Thoracic aorta (tissue), 2 donors: Measurements from ENCODE around the gene DLGAP4. TPM values are rescaled to one million over a fixed set of nuclear protein-coding genes. Genes with fewer than 3 reads are reported as not detected.
A peak's percentile ranks its signal among the peaks of the same experiment; 100 is the strongest.

Experiments
- ATAC-seq: fragments of 150-250 bp; one replicate; pipeline ENCODE4 v1.8.0; 2017; ENCODE audit warnings: low read depth; ENCODE audit not compliant: insufficient number of reproducible peaks, low FRiP score
- DNase-seq: peaks from one replicate; pipeline ENCODE4 v3.0.0-alpha.2; 2020; ENCODE audit warnings: low spot score
- H3K27ac ChIP-seq, 2 donors: fragments of 200-600 bp; sonication (generic); 1 replicate in 1 of 2; 2 replicates in 1 of 2; pipeline ENCODE4 v1.5.1; 2016; ENCODE audit warnings: mild to moderate bottlenecking in 2 of 2, moderate library complexity in 2 of 2
- H3K27me3 ChIP-seq: fragments of 200-600 bp; sonication (generic); replicated peaks from 2 replicates; pipeline ENCODE4 v1.6.0; 2016; ENCODE audit warnings: mild to moderate bottlenecking; ENCODE audit not compliant: insufficient read depth
- H3K36me3 ChIP-seq: fragments of 200-600 bp; sonication (generic); one replicate; pipeline ENCODE4 v1.5.1; 2016
- H3K4me1 ChIP-seq, 2 donors: fragments of 200-600 bp; sonication (generic); 1 replicate in 1 of 2; 2 replicates in 1 of 2; pipeline versions ENCODE4 v1.5.1 to v1.6.0; 2016; ENCODE audit warnings: low read depth in 2 of 2, mild to moderate bottlenecking in 1 of 2; ENCODE audit not compliant: control insufficient read depth in 1 of 2
- H3K4me3 ChIP-seq: fragments of 200-600 bp; sonication (generic); 2 replicates; pipeline ENCODE4 v1.5.1; 2016; ENCODE audit warnings: mild to moderate bottlenecking
- H3K9me3 ChIP-seq: fragments of 200-600 bp; sonication (generic); 2 replicates; pipeline ENCODE4 v1.5.1; 2016
- total RNA-seq, 2 donors: library from RNA; depleted of rRNA; stranded (reverse); fragments of >200 nt; gene quantifications; one replicate each; pipeline versions ENCODE4 v1.1.0 to v1.2.3, GENCODE V29; 2016
- TF ChIP-seq, protein P1 (sequence below): fragments of 200-600 bp; sonication (generic); IDR thresholded peaks from one replicate; pipeline ENCODE4 v1.5.1; 2019; ENCODE audit warnings: antibody characterized with exemption

The DLGAP4 gene
- total RNA-seq, 2 donors from 2014 or later, result 66.2 to 105 TPM

DNA sequence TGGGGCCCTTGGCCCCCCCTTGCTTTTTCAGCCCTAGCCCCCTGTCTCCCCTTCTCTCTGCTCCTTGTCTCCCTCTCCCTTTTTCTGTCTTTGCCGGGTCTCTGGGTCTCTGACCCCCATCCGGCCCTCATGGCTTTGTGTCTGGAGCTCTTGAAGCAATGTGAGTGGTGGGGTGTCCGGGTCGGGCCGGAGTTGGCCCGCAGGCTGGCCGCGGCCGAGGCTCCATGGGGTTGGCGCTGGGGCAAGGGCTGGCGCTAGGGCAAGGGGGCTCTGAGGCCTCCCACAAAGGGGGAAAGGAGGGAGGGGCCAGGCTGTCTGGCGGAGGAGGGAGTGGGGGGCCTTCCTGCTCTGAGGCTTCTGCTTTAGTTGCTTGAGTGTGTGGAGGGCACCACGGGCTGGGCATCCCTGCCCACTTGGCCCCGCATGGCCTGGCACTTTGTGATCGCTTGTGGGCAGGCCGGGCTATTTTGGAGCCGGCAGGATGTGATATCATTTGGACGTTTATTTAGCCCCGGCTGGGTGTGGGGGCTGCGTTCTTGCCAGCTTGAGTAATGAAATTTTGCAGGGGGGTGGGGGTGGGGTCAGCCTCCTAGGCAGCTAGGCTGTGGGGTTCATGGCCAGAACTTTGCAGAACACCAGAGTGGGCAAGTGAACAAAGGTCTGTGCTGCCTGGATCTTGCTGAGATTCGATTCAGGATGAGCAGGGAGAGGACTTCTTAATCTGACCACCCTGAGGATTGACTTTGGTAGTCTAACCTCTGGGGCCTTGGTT lies 156.5 kb downstream of the DLGAP4 start:
- TF ChIP-seq, protein P1, sequence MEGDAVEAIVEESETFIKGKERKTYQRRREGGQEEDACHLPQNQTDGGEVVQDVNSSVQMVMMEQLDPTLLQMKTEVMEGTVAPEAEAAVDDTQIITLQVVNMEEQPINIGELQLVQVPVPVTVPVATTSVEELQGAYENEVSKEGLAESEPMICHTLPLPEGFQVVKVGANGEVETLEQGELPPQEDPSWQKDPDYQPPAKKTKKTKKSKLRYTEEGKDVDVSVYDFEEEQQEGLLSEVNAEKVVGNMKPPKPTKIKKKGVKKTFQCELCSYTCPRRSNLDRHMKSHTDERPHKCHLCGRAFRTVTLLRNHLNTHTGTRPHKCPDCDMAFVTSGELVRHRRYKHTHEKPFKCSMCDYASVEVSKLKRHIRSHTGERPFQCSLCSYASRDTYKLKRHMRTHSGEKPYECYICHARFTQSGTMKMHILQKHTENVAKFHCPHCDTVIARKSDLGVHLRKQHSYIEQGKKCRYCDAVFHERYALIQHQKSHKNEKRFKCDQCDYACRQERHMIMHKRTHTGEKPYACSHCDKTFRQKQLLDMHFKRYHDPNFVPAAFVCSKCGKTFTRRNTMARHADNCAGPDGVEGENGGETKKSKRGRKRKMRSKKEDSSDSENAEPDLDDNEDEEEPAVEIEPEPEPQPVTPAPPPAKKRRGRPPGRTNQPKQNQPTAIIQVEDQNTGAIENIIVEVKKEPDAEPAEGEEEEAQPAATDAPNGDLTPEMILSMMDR, result no peak
- peak overlapping the region; percentile 97 to 100 for H3K27ac ChIP-seq
- DNase-seq (no peak), ATAC-seq (peak; percentile 34)
- no peaks in the 10 kb centered on the region for H3K27me3 ChIP-seq
- H3K4me3 ChIP-seq, result peak overlapping the region; percentile 83
- no peaks in the 10 kb centered on the region for H3K36me3 ChIP-seq
- peaks cover 45 to 54% of the 10 kb centered on the region in 2 donors for H3K4me1 ChIP-seq
- no peaks in the 10 kb centered on the region for H3K9me3 ChIP-seq

DNA sequence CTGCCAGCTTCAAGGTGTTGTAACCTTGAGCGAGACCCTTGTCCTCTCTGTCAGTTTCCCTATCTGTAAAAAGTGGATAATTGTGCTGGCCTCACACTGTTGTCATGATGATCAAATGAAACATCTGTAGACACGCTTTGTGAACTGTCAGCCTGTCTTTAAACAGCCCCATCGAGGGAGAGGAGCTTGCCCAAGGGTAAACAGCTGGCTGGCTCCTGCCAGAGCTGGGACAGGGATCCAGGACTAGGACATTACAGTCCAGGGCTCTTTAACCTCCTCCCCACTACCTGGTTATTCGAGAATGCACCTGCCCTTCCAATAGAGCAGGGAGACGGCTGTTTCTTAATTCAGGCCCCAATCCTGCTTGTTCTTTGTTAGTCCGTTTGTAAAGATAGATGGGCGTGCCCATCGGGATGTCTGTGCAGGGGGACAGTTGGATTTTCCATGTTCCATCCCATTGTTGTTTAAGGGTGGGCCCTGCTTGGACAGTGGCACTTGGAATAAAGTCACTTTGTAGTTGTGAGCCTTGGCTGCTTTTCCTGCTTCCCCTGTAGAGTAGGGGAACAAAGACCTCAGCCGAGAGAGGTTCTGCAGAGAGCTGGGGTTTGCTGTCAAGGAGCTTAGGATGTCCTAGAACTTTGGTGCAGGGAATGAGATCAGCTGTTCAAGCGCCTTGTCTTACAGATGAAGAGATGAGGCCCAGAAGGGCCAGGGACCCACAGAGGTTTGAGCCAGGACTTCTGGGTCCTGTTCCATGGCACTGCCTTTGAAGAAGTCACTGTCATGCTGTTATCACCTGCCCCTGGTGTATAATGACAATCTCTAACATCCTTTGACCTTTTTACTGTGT lies 157.3 kb downstream of the DLGAP4 start:
- Histone ChIP-seq H3K36me3 (no peaks in the 10 kb centered on the region), H3K4me3 (peak overlapping the region; percentile 83), H3K27ac (peak overlapping the region; percentile 97 to 100), H3K4me1 (peaks cover 50 to 62% of the 10 kb centered on the region in 2 donors), H3K9me3 (no peaks in the 10 kb centered on the region), H3K27me3 (no peaks in the 10 kb centered on the region)
- ATAC-seq (no peak), DNase-seq (no peak)
- TF ChIP-seq, protein P1, result no peak

DNA sequence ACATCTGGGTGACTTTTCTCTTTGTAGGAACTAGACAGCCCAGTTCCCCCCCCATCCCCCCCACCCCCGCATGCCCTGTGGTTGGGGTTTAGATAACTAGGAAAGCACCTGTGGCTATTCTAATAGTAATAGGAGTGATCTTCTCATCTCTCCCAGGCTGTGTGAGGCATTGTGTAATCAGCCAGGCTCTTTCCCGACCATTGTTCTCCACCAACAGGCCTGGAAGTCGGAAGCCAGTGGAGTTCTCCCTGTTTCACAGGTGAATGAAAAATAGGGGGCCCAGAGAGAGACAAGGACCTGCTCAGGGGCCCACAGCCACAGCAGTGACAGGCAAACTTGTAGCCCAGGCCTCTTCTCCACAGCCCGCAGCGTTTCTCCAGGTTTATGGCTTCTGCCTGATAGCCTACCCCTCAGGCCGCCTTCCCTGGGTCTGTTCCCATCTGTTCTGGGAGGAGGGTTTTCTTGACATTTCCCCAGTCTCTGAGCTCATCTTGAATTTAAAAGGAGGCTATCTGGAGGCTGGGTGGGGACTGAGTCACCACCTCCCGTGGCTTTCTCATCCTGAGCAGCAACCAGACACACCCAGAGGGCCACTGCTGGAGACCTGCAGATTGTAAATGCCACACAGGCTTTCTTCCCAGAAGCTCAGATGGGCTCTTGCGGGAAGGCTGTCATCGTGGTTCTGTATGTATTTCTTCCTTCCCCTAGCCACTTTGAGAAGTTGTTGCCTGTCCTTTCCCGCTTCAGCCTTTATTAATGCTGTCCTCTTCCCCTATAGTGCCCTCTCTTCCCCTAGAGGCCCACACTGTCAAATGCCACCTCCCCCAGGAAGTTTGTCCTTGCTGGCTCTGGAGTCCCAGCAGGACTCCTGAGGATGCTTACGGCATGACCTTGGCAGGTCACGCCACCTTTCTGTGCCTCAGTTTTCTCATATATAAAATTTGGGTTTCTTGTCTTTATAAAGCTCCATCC lies 159.3 kb downstream of the DLGAP4 start:
- Histone ChIP-seq H3K9me3 (no peaks in the 10 kb centered on the region), H3K27me3 (no peaks in the 10 kb centered on the region), H3K36me3 (no peaks in the 10 kb centered on the region), H3K4me3 (peak overlapping the region; percentile 50), H3K27ac (peak overlapping the region; percentile 97 to 100), H3K4me1 (peaks cover 54 to 79% of the 10 kb centered on the region in 2 donors)
- no peak for DNase-seq
- no peak for ATAC-seq
- TF ChIP-seq, protein P1, result no peak

DNA sequence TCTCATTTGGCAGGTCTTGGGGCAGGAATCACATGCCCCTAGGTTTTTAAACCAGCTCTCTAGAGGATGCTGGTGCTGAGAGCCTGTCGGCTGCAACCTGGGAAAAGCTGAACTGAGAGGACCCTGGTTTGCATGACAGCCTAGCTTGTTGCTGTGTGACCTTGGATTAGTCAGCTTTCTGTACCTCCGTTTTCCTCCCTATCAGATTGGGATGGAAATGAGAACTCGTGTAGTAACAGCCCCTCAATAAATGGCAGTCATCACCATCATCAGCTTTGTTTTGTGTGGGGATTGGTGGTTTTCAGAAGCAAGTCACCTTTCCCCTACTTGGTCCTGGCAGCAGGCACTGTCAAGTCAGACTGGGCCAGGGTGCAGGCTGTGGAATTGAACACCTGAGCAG lies 159.9 kb downstream of the DLGAP4 start:
- Histone ChIP-seq H3K4me3 (peak overlapping the region; percentile 50), H3K4me1 (peaks cover 56 to 81% of the 10 kb centered on the region in 2 donors)
- TF ChIP-seq, protein P1, result no peak

More for the DNA sequence above, 159.9 kb downstream of the DLGAP4 start:
- peak overlapping the region; percentile 97 to 100 for H3K27ac ChIP-seq
- DNase-seq (no peak), ATAC-seq (no peak)
- no peaks in the 10 kb centered on the region for H3K27me3 ChIP-seq
- no peaks in the 10 kb centered on the region for H3K36me3 ChIP-seq
- H3K9me3 ChIP-seq, result no peaks in the 10 kb centered on the region
